22Rv1 (cell line): ENCODE results near the gene DEGS2.

ENCODE experiments used
- H3K27ac ChIP-seq: fragments of 450-650 bp; 2 replicates; pipeline ENCODE4 v1.5.1; 2017
- ZFX ChIP-seq: fragments of 450-650 bp; IDR thresholded peaks from 2 replicates; pipeline ENCODE4 v1.6.1; 2017; ENCODE audit warnings: antibody characterized with exemption, borderline replicate concordance
- TF ChIP-seq, protein P1 (sequence below): fragments of 450-650 bp; IDR thresholded peaks from 2 replicates; pipeline ENCODE4 v1.5.1; 2017; ENCODE audit warnings: mild to moderate bottlenecking

The DEGS2 gene

GRCh38 chr14:100119251-100119650 is 40.2 kb downstream of the DEGS2 start:
- no peak for TF ChIP-seq ZFX
- TF ChIP-seq, protein P1, sequence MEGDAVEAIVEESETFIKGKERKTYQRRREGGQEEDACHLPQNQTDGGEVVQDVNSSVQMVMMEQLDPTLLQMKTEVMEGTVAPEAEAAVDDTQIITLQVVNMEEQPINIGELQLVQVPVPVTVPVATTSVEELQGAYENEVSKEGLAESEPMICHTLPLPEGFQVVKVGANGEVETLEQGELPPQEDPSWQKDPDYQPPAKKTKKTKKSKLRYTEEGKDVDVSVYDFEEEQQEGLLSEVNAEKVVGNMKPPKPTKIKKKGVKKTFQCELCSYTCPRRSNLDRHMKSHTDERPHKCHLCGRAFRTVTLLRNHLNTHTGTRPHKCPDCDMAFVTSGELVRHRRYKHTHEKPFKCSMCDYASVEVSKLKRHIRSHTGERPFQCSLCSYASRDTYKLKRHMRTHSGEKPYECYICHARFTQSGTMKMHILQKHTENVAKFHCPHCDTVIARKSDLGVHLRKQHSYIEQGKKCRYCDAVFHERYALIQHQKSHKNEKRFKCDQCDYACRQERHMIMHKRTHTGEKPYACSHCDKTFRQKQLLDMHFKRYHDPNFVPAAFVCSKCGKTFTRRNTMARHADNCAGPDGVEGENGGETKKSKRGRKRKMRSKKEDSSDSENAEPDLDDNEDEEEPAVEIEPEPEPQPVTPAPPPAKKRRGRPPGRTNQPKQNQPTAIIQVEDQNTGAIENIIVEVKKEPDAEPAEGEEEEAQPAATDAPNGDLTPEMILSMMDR, result no peak
- H3K27ac ChIP-seq, result no peak overlapping the region

DNA sequence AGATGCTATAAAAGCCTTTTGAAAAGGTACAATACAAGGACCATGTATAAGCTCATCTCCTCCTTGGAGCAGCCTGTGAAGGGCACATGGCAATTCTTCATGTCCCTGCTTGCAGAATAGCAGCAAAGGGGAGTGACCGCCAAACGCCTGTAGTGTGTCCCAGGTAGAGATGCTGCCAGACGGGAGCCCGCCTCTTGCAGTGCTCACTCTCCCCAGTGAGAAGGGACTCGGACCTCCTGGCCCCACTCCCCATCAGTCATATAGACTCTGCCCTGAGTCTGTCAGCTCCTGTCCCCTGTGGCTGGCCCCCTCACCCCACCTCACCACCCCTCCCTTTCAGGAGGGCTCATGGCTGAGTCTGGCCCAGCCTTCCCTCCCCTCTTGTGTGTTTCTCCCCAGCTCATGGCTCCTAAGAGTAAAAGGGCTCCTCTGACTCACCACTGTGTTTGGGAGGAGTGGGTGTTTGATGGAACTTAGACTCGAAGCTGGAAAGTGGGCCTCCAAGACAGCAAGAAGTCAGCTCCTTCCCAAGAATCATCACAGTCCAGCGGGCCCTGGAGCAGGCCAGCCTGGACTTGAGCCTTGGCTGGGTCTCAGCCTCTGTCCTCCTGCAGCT is 40.9 kb downstream of the DEGS2 start:
- no peak overlapping the region for H3K27ac ChIP-seq
- TF ChIP-seq, protein P1, result no peak
- no peak for TF ChIP-seq ZFX

DNA sequence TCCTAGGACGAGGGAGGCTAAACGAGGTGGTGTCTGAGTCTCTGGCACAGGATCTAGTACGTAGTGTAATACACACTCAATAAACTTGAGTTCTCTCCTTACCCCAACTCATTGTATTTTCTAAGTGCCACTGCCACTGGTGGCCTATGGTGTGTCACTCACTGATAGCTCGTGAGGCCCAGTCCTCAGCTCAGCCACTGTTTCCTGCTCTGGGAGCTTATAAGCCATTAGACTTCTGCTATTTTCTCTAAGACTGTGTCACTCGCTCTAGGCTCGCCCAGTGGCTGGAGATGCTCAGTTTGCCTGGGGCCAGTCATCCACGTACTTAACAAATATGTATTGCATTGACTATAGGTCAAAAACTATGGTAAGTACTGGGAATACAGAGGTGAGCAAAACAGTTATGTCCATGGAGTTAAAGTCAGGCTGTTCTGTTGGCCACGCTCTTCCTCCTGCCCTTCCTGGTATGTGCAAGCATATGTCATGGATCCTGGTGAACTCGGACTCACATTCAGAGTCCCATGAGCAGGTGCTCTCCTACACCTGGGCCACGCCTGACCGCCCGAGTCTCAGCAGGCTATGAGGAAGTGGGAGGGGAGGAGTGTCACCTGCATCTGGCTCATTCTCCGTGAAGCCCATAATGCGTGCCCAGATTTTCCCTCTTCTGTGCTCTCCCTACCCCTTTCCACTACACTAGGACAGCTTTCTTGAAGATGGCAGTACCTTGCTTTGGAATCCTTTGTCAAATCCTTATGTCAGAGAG is 41.6 kb downstream of the DEGS2 start:
- H3K27ac ChIP-seq, result no peak overlapping the region
- TF ChIP-seq ZFX, result no peak
- TF ChIP-seq, protein P1, result no peak

DNA sequence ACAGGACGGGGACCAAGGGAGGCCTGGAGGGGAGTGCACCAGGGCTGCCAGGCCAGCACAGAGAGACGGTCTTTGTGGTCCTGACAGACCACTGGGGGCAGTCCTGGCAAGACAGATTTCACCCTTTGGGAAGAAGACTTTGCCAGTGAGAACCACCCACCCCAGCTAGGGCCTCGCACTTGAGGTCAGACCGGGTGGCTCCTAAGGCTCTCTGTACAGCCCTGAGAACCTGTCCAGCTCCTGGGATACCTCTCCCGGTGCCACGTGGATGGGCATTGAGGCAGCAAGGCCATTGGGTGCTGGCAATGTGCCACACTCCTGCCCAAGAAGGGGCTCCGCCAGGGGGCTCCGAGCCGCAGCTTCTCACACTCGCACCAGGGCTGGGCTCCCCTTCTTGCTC is 42.4 kb downstream of the DEGS2 start:
- no peak for TF ChIP-seq ZFX
- TF ChIP-seq, protein P1, result no peak
- no peak overlapping the region for H3K27ac ChIP-seq

DNA sequence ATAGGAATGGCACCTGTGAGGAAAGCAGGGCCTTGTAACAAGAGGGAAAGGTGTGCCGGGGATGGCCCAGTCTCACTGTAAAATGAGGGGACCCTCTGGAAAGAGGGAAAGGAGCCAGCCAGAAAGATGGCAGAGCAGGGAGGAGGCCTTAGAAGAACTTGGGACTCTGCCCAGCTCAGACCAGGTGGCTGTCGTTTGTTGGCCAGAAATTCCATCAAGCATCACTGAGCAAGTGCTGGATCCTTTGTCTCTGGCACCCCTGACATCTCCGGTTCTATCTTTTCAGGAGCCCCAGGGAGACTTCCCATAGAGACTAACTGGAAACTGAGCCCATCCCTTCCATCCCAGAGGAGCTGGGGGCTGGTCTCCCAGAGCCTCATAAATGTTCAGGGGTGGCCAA is 43.3 kb downstream of the DEGS2 start:
- H3K27ac ChIP-seq, result no peak overlapping the region
- no peak for TF ChIP-seq ZFX
- TF ChIP-seq, protein P1, result no peak

- TF ChIP-seq ZFX, result no peak
- TF ChIP-seq, protein P1, result no peak
- no peak overlapping the region for H3K27ac ChIP-seq
These were observed 43.7 kb downstream of the DEGS2 start for GRCh38 chr14:100115726-100116125.

- no peak overlapping the region for H3K27ac ChIP-seq
These were observed 44.2 kb downstream of the DEGS2 start for GRCh38 chr14:100115236-100115635.

More at GRCh38 chr14:100115236-100115635, 44.2 kb downstream of the DEGS2 start:
- no peak for TF ChIP-seq ZFX
- TF ChIP-seq, protein P1, result no peak
